ENCODE results near the gene DHCR24. TPM values are rescaled to one million over a fixed set of nuclear protein-coding genes. Genes with fewer than 3 reads are reported as not detected.

The DHCR24 gene
- total RNA-seq, 1 donor from 2014 or later, result 96.4 TPM

DNA sequence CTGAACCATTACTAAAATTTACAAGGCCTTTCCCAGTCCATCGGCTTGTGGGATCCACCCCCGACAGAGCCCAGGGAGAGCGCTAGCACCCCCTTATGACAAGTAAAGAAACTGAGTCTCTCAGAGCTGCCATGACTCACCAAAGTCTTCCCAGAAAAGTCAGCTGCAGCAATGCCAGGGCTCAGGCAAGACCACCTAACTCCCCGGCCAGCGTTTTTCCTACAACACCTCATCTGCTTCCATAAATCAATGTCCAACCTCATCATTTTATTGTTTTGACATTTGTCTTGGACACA, 15.0 kb downstream of the DHCR24 start:
- no peak for DNase-seq (ENCODE audit: low spot score in 2 of 2, unreplicated experiment in 2 of 2)
- Mint-ChIP-seq H3K4me3 (no peak overlapping the region), H3K9me3 (no peaks in the 10 kb centered on the region), H3K36me3 (peaks cover 35% of the 10 kb centered on the region), H3K27me3 (ENCODE audit: low read depth) (no peaks in the 10 kb centered on the region), H3K4me1 (peaks cover 5% of the 10 kb centered on the region), H3K27ac (no peak overlapping the region)
- TF ChIP-seq CTCF (IDR thresholded peaks at IDR 0.05; ENCODE audit: unreplicated experiment), result no peak

GRCh38 chr1:54871275-54872035, 15.5 kb downstream of the DHCR24 start:
- H3K27me3 Mint-ChIP-seq (ENCODE audit: low read depth), result no peaks in the 10 kb centered on the region
- H3K36me3 Mint-ChIP-seq, result peaks cover 31% of the 10 kb centered on the region

DNA sequence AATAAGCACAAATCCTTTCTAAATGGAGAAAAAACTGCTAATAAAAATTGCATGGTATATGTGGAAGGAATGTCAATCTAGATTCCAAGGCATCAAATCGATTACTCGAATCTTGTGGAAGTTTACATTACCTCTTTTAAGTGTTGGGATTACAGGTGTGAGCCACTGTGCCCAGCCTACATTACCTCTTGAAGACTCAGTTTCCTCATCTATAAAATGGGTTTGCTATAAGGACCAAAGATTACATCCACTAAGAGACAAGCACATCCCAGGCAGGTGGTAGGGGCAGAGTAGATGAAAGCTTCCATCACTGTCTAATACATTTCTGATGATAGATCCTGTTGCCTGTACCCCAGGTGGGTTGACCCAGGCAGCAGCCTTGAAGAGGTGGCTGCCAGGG, 16.1 kb downstream of the DHCR24 start:
- no peaks in the 10 kb centered on the region for H3K4me1 Mint-ChIP-seq
- no peak overlapping the region for H3K27ac Mint-ChIP-seq
- no peaks in the 10 kb centered on the region for H3K27me3 Mint-ChIP-seq (ENCODE audit: low read depth)
- no peak for TF ChIP-seq CTCF (IDR thresholded peaks at IDR 0.05; ENCODE audit: unreplicated experiment)
- H3K4me3 Mint-ChIP-seq, result no peak overlapping the region
- peaks cover 33% of the 10 kb centered on the region for H3K36me3 Mint-ChIP-seq
- DNase-seq (ENCODE audit: low spot score in 2 of 2, unreplicated experiment in 2 of 2), result no peak
- no peaks in the 10 kb centered on the region for H3K9me3 Mint-ChIP-seq

More at GRCh38 chr1:54871275-54872035, 15.5 kb downstream of the DHCR24 start:
- no peak for TF ChIP-seq CTCF (IDR thresholded peaks at IDR 0.05; ENCODE audit: unreplicated experiment)
- Mint-ChIP-seq H3K4me1 (no peaks in the 10 kb centered on the region), H3K4me3 (no peak overlapping the region), H3K27ac (no peak overlapping the region), H3K9me3 (no peaks in the 10 kb centered on the region)
- no peak for DNase-seq (ENCODE audit: low spot score in 2 of 2, unreplicated experiment in 2 of 2)

DNA sequence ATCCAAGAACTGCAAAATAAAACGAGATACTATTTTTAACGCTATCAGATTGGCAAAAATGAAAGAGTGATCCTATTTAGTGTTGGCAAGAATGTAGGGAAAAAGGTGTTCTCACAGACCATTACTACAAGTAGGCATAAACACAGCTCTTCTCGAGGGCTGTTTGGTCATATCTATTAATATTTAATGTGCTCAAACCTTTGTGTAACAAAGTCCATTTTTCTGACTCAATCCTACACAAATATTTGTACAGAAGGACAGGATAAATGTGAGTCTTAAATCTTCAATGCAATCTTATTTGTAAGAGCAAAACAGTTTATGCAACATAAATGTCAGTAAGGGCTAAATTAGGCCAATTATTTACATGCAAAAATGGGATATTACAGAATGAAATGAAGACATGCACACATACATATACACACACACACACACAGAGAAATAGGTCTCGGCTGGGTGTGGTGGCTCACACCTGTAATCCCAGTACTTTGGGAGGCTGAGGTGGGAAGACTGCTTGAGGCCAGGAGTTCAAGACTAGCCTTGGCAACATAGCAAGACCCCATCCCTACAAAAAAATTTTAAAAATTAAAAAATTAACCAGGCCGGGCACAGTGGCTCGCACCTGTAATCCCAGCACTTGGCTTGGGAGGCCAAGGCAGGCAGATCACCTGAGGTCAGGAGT, 17.7 kb downstream of the DHCR24 start:
- H3K27ac Mint-ChIP-seq, result no peak overlapping the region

GRCh38 chr1:54867717-54868057, 19.3 kb downstream of the DHCR24 start:
- no peak for DNase-seq (ENCODE audit: low spot score in 2 of 2, unreplicated experiment in 2 of 2)
- H3K27ac Mint-ChIP-seq, result no peak overlapping the region
- H3K4me1 Mint-ChIP-seq, result no peaks in the 10 kb centered on the region
- no peaks in the 10 kb centered on the region for H3K27me3 Mint-ChIP-seq (ENCODE audit: low read depth)
- no peak for TF ChIP-seq CTCF (IDR thresholded peaks at IDR 0.05; ENCODE audit: unreplicated experiment)
- peaks cover 40% of the 10 kb centered on the region for H3K36me3 Mint-ChIP-seq
- H3K9me3 Mint-ChIP-seq, result no peaks in the 10 kb centered on the region
- no peak overlapping the region for H3K4me3 Mint-ChIP-seq

More for the DNA sequence above, 17.7 kb downstream of the DHCR24 start:
- Mint-ChIP-seq H3K36me3 (peaks cover 35% of the 10 kb centered on the region), H3K27me3 (ENCODE audit: low read depth) (no peaks in the 10 kb centered on the region), H3K9me3 (no peaks in the 10 kb centered on the region), H3K4me1 (no peaks in the 10 kb centered on the region), H3K4me3 (no peak overlapping the region)
- no peak for TF ChIP-seq CTCF (IDR thresholded peaks at IDR 0.05; ENCODE audit: unreplicated experiment)
- no peak for DNase-seq (ENCODE audit: low spot score in 2 of 2, unreplicated experiment in 2 of 2)
